ENCODE results near the gene SMG5.

DNA sequence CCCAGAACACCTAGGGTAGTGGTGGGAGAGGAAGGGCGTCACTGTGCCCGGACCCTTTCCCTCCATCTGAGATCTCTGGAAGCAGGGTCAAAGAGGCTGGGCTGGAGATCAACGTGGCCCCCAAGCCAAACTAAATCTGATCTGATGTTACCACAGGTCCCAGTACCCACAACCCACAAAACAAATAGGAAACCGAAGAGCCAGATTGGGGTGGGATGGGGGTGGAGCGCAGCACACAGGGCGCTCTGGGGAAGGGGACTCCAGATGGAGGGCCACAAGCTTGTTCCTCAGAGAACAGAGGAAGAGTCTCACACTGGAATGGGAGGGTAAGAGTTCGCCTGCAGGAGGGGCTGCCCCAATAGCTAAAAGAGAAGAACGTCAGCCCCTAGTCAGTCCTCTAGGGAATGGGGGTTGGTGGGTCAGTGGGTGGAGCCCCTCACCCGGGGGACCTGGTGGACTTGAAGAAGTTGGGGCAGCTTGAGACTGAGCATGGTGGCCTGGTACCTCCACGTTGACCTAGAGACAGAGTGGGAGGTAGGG, 36.3 kb downstream of the SMG5 start:
- no peak for TF ChIP-seq EZH2 (IDR thresholded peaks at IDR 0.05; ENCODE audit: low read length, unreplicated experiment)
- TF ChIP-seq CTCF (conservative IDR thresholded peaks at IDR 0.05; ENCODE audit: low read depth, low read length) = no peak
- TF ChIP-seq EZH2phosphoT487 (IDR thresholded peaks at IDR 0.05; ENCODE audit: borderline replicate concordance, low read length) = no peak
